DOHH2 (cell line): ENCODE measurements around the gene ABCA4.

Source experiments
- CTCF ChIP-seq: fragments of 200-600 bp; sonication (generic); IDR thresholded peaks from one replicate; pipeline ENCODE4 v1.5.1; 2014; ENCODE audit warnings: antibody characterized with exemption, mild to moderate bottlenecking, low read depth, low read length; ENCODE audit not compliant: poor library complexity, severe bottlenecking
- EZH2phosphoT487 ChIP-seq: fragments of 200-600 bp; sonication (generic); IDR thresholded peaks from 2 replicates; pipeline ENCODE4 v1.6.1; 2017; ENCODE audit warnings: borderline replicate concordance, mild to moderate bottlenecking, antibody characterized with exemption, low read length, moderate library complexity, mixed read lengths

GRCh38 chr1:94111879-94112278 lies 9.1 kb downstream of the ABCA4 start:
- TF ChIP-seq CTCF (no peak), EZH2phosphoT487 (no peak)
